ENCODE data around the gene MAST2. TPM values are rescaled to one million over a fixed set of nuclear protein-coding genes. Genes with fewer than 3 reads are reported as not detected.

MAST2 gene
- total and polyA plus RNA-seq, 2 donors (not counting 3 experiments of a cell fraction or from before 2014, with no cell fraction given): 25.0 to 41.2 TPM

DNA sequence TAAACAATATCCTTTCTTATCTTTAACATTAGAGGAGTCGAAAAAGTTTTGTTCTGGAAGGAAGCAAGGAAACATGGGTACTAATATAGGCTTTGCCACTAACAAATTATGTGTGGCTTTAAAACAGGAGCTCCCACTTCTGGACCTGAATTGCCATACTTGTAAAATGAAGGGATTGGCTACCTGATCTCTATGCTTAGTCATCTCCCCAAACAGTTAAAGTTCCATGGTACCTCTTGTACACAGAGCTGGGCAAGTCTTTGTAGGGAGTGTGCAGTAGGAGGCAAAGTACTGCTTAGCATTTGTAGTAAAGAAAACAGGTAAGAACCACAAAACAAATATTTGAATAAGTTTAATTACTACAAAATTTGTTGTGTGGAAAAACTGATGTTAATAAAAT, 81.3 kb downstream of the MAST2 start:
- no TSS peak for BruUV-seq (replicated peaks)
- H3K79me2 ChIP-seq (ENCODE audit: control insufficient read depth, insufficient read depth, low read length): peaks cover 6% of the 10 kb centered on the region
- H4K20me1 ChIP-seq (replicated peaks; ENCODE audit: control insufficient read depth, extremely low read depth, insufficient read depth, low read length): no peaks in the 10 kb centered on the region
- H3K9me3 ChIP-seq (replicated peaks; ENCODE audit: control insufficient read depth, insufficient read depth, low read length): no peaks in the 10 kb centered on the region
- no peak overlapping the region for H3K4me3 ChIP-seq (replicated peaks in 1 of 3; ENCODE audit: insufficient read depth in 1 of 3, low read depth in 1 of 3, low read length in 3 of 3)
- no peaks in the 10 kb centered on the region for H3K27me3 ChIP-seq (ENCODE audit: control insufficient read depth in 2 of 2, insufficient read depth in 2 of 2, low read length in 2 of 2)
- intact Hi-C loops (cut with micrococcal nuclease) (loop anchor here (2.0 to 5.0 kb wide), 4 partner anchors 132 to 294 kb away; partner anchors contain the start of genes GPBP1L1, IPP and TMEM69), dilution Hi-C loops (cut with MboI; ENCODE audit: extremely low pct_ligation_motif_present, low sequenced_read_pairs) (no loop called here)
- DNase-seq (ENCODE audit: low read depth, low spot score): no peak
- POLR2A ChIA-PET: no interaction called here
- H3K27ac ChIP-seq (ENCODE audit: insufficient read depth, low read depth, low read length): no peak overlapping the region
- H3K9me1 ChIP-seq (replicated peaks; ENCODE audit: control insufficient read depth, extremely low read depth, insufficient read depth, low read length): no peaks in the 10 kb centered on the region
- H3K4me1 ChIP-seq (ENCODE audit: control insufficient read depth, extremely low read depth, insufficient read depth, low read length): no peaks in the 10 kb centered on the region
- no peak for FAIRE-seq
- H3K36me3 ChIP-seq (ENCODE audit: control insufficient read depth in 2 of 2, extremely low read depth in 1 of 2, insufficient read depth in 2 of 2, low read length in 2 of 2): no peaks in the 10 kb centered on the region
- TF ChIP-seq MYC (IDR thresholded peaks at IDR 0.05; ENCODE audit: low read depth, low read length) (no peak), CTCF (IDR thresholded peaks at IDR 0.05; ENCODE audit: extremely low read depth in 1 of 2, insufficient read depth in 1 of 2, low read depth in 1 of 2, low read length in 2 of 2) (no peak), GATA2 (IDR thresholded peaks at IDR 0.05; ENCODE audit: insufficient read depth, insufficient read length, low read depth, low read length) (no peak), JUN (IDR thresholded peaks at IDR 0.05; ENCODE audit: borderline replicate concordance, insufficient read depth, insufficient read length, low read depth) (no peak), MAX (IDR thresholded peaks at IDR 0.05; ENCODE audit: insufficient read depth, insufficient read length) (no peak), POLR2A (IDR thresholded peaks at IDR 0.05; ENCODE audit: low read depth, low read length) (no peak), FOS (IDR thresholded peaks at IDR 0.05; ENCODE audit: borderline replicate concordance, insufficient read depth, low read length) (no peak), EZH2 (IDR thresholded peaks at IDR 0.05; ENCODE audit: borderline replicate concordance, low read depth, low read length, severe bottlenecking) (no peak), POLR2AphosphoS5 (IDR thresholded peaks at IDR 0.05; ENCODE audit: insufficient read depth, low read depth, low read length) (no peak)
- H3K9ac ChIP-seq (replicated peaks; ENCODE audit: extremely low read depth, insufficient read depth, low read length): no peak overlapping the region
- CTCF ChIA-PET: interaction anchor here (0.6 kb wide), 1 partner anchor 214 kb away, joined by 3 read pairs; no protein-coding TSS in a partner anchor
- H2AFZ ChIP-seq (ENCODE audit: low read depth, low read length): no peak overlapping the region
- no peak overlapping the region for H3K4me2 ChIP-seq (ENCODE audit: insufficient read depth, low read length)

Measured in endothelial cell of umbilical vein (primary cell).